ENCODE results near the gene C14orf132.

C14orf132 gene

GRCh38 chr14:95994593-95994928 is 44.6 kb upstream of the C14orf132 start:
- no peak for ATAC-seq
- no peak for TF ChIP-seq ZNF70 (CRISPR knock-in tag; IDR thresholded peaks at IDR 0.05)
- no peak for TF ChIP-seq ZFP3 (CRISPR knock-in tag; IDR thresholded peaks at IDR 0.05)
- no peak for TF ChIP-seq CSRNP3 (CRISPR knock-in tag; IDR thresholded peaks at IDR 0.05)
- TF ChIP-seq PATZ1 (CRISPR knock-in tag; IDR thresholded peaks at IDR 0.05; ENCODE audit: borderline replicate concordance): no peak
- TF ChIP-seq CSDC2 (CRISPR knock-in tag; IDR thresholded peaks at IDR 0.05): no peak
- no peak for TF ChIP-seq ZNF565 (CRISPR knock-in tag; conservative IDR thresholded peaks at IDR 0.05; ENCODE audit: low read depth)
- no peak for TF ChIP-seq TSHZ2 (CRISPR knock-in tag; IDR thresholded peaks at IDR 0.05)
- TF ChIP-seq TCF4 (CRISPR knock-in tag; IDR thresholded peaks at IDR 0.05; ENCODE audit: borderline replicate concordance): no peak
- no peak for TF ChIP-seq TOX (CRISPR knock-in tag; IDR thresholded peaks at IDR 0.05; ENCODE audit: borderline replicate concordance)
- TF ChIP-seq RARB (CRISPR knock-in tag; IDR thresholded peaks at IDR 0.05): no peak
- TF ChIP-seq BACH2 (CRISPR knock-in tag; IDR thresholded peaks at IDR 0.05; ENCODE audit: borderline replicate concordance): no peak
- TF ChIP-seq ZC3H10 (CRISPR knock-in tag; IDR thresholded peaks at IDR 0.05): no peak
- no peak for TF ChIP-seq ESRRG (CRISPR knock-in tag; IDR thresholded peaks at IDR 0.05)
- TF ChIP-seq SNAI2 (CRISPR knock-in tag; IDR thresholded peaks at IDR 0.05): no peak
- TF ChIP-seq ISL1 (CRISPR knock-in tag; IDR thresholded peaks at IDR 0.05): no peak
- no peak for TF ChIP-seq POU6F1 (CRISPR knock-in tag; IDR thresholded peaks at IDR 0.05; ENCODE audit: borderline replicate concordance, low read depth)
- no peak for TF ChIP-seq ZNF8 (CRISPR knock-in tag; IDR thresholded peaks at IDR 0.05)
- no peak for TF ChIP-seq ARNTL (CRISPR knock-in tag; IDR thresholded peaks at IDR 0.05; ENCODE audit: borderline replicate concordance, low read depth)
- TF ChIP-seq OSR1 (CRISPR knock-in tag; IDR thresholded peaks at IDR 0.05): no peak

GRCh38 chr14:95998656-95999055 is 40.5 kb upstream of the C14orf132 start:
- ATAC-seq: peak; percentile 80; the same call in 2 of the 3 replicates
- TF ChIP-seq GLIS3 (CRISPR knock-in tag; IDR thresholded peaks at IDR 0.05): no peak
- no peak for TF ChIP-seq POU6F1 (CRISPR knock-in tag; IDR thresholded peaks at IDR 0.05; ENCODE audit: borderline replicate concordance, low read depth)
- no peak for TF ChIP-seq PATZ1 (CRISPR knock-in tag; IDR thresholded peaks at IDR 0.05; ENCODE audit: borderline replicate concordance)
- TF ChIP-seq ESRRG (CRISPR knock-in tag; IDR thresholded peaks at IDR 0.05): no peak
- no peak for TF ChIP-seq CSRNP3 (CRISPR knock-in tag; IDR thresholded peaks at IDR 0.05)
- TF ChIP-seq ZFP3 (CRISPR knock-in tag; IDR thresholded peaks at IDR 0.05): no peak
- TF ChIP-seq SNAI2 (CRISPR knock-in tag; IDR thresholded peaks at IDR 0.05): no peak
- no peak for TF ChIP-seq BACH2 (CRISPR knock-in tag; IDR thresholded peaks at IDR 0.05; ENCODE audit: borderline replicate concordance)
- TF ChIP-seq ZNF70 (CRISPR knock-in tag; IDR thresholded peaks at IDR 0.05): no peak
- TF ChIP-seq TSHZ2 (CRISPR knock-in tag; IDR thresholded peaks at IDR 0.05): no peak

All from SK-N-SH treated with all-trans-retinoic acid at 6 μM for 48 hours (cell line).